ENCODE measurements around the gene TARBP1.
A peak's percentile ranks its signal among the peaks of the same experiment; 100 is the strongest.

TARBP1 gene

DNA sequence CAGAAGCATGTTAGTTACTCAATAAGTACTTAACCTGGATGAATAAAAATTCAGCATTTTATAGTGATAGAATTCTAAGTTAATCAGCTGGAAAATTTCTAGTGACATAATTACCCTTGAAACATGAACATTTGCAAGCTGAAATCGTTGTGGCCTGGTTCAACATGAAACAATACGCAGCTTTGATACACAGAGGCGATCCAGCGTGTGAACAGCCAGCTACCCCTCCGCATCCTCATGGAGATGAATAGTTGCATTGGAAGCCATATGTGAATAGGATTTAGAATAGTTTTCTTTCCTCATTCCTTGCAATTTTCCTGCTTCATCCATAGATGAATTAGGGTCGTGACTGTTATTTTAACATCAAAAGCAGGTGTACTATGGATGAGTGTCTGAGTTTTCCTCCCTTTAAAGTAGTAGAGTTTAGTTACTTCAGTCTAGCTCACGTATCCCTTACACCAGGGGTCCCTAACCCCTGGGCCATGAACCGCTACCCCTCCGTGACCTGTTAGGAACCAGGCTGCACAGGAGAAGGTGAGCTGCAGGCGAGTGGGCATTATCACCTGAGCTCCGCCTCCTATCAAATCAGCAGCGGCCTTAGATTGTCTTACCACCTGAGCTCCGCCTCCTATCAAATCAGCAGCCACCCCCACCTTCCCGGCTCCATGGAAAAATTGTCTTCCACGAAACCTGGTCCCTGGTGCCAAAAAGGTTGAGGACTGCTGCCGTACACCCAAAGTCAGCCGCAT is 6.2 kb upstream of the TARBP1 start:
- no peak for DNase-seq (ENCODE audit: low spot score)

DNA sequence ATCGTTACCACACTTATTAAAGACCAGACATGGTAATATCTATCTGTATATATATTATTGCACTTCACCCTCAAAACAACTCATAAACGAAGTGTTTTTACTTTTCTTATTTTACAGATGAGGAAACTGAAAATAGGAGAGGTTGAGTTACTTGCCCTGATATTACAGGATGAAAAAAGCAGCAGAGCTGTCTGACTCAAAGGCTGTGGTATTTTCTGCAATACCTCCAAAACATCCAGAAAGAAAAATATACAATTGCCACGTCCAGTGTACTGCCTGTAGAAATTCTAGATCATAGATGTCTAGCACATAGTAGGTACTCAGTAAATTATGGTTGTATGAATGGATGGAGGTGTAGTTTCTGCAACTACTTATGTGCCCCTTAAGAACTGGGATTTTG is 5.2 kb upstream of the TARBP1 start:
- no peak for DNase-seq (ENCODE audit: low spot score)

DNA sequence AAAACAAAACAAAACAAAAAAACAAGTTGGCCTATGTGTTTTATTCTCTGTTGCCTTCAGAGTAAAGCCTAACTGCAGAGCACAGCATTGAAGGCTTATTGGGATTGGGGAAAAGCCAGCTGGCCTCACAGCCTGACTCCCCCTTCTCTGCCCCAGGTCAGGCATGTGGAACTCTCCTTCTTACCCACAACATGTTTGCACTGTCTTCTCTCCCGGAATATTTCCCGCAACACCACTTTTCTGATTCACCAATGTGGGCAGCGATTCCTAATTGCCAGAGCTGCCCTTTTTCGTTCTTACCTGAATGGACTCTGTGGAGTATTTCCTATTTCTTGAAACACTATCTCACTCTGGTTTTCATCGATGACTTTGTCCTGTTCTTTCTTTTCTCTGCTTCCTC is 2.8 kb upstream of the TARBP1 start:
- DNase-seq (ENCODE audit: low spot score), result no peak

DNA sequence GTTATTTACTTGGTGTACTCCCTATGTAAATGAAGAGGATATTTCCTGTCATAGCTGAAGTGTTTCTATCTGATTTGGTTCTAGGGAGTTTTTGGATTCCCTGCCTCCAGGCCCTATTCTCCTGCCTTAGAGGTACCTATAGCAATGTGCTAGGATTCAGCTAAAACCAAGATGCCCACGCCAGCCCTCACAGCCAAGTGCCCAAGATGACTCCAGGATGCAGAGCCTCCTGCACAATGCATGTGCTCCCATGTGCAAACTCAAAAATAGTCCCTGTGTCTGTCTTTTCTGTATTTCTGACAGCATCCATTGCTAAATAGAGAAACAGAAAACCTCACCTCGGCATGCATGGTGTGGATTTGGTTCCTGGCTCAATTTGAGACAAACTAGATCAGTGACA is 887 bp upstream of the TARBP1 start:
- no peak for DNase-seq (ENCODE audit: low spot score)

DNA sequence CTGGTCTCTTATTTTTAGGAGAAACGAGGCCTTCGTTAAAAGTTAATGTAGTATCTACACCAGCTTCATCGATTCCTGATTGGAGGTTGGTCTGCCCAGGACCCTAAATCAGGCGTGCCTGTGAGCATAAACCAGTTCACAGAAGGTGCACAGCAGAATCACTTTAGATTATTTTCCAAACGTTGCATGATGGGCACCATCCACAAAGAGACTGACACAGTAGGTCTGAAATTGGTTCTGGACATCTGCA is 256 bp upstream of the TARBP1 start:
- DNase-seq (ENCODE audit: low spot score), result no peak

DNA sequence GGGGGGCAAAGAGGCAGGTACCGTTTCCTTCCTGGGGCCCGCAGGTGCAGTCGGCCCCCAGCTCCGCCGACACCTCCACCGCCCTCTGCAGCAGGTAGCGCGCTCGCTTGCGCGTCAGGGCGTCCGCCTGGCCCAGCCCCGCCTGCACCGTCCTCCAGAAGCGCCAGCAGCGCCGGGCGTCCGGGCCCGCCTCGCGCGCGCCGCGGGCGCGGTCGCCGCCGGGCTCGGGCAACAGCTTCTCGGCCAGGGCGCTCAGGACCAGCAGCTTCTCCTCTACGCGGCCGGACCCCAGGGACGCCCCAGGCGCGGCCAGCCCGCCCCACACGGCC is 863 bp downstream of the TARBP1 start:
- peak; percentile 49 for DNase-seq (ENCODE audit: low spot score)

DNA sequence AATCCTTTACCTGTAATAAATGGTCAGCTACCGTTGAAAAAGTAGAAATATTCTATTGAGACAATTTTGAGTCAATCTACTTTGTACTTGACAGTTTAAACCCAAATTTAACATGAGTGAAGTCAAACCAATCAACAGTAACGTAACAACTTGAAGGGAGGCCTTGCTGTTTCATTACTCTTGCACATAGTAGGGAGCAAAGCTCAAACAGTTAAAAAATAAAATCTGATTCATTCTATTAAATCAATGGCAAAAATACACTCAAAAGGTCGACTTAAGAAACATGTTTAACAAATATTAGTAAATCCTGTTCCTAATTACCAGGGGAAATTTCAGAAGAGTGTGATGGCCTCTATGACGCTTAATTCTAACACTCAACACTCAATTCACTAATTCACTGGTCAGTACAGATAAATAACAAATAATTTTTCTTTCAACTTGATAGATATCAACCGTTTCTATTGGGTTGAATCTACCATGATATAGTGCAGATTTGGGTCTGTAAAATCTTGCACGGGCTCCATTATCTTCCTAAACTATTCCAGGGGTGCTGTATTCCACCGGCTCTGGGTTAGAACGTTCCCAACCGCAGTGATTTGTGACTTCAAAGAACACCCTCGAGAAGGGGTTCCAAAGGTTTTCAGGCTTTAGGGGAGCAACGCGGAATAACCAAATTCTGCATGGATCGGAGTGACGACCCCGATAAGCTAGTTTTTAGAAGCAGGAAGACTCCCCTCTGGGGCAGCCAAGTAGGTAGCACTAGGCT is 1.4 kb downstream of the TARBP1 start:
- DNase-seq (ENCODE audit: low spot score), result no peak

DNA sequence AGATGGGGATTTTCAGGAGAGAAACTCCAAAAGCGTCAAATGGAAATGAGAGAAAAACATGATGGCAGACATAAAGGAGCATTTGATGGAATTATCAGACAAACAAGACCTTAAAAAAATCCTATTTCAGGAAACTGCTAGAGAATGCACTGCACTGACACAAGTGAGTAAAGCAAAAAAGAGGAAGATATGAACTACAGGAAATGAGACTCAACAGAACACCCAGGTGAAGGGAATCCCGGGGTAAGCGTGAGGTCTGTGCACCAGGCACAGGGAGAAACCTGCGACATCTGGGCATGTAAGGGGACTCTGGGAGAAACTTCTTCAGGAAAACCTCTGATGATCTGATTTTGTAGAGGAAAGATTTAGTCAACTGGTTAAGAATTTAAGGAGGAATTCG is 2.8 kb downstream of the TARBP1 start:
- DNase-seq (ENCODE audit: low spot score), result no peak

DNA sequence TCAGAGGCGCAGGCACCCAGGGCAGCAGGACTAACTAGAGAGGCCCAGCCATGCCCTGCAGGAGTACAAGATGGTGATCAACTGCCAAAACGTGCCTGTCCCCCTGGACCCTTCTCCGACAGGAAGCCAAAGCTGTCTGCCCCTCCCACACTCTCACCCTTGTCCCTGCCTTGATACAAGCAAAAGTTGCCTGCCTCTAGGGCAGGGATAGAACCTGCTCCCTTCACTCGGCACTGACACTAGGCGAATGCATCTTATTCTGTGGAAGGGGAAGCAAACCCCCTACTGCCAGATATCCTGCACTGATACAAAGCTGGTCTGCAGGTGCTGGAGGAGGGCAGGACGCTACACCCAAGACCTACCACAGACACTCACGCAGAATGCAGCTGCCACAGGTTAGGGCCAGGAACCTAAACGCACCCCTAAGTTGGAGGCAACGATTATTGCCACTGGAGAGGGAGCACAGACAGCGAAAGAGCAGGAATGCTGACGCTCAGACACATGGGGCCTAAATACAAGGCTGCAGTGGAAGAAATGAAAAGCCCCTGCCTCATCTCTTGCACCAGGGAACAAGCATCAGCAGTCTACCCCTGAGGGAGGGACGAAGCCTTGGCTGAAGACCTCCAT is 3.7 kb downstream of the TARBP1 start:
- DNase-seq (ENCODE audit: low spot score), result no peak

- DNase-seq (ENCODE audit: low spot score), result no peak
These were observed 4.6 kb downstream of the TARBP1 start for GRCh38 chr1:234474375-234474774.

DNA sequence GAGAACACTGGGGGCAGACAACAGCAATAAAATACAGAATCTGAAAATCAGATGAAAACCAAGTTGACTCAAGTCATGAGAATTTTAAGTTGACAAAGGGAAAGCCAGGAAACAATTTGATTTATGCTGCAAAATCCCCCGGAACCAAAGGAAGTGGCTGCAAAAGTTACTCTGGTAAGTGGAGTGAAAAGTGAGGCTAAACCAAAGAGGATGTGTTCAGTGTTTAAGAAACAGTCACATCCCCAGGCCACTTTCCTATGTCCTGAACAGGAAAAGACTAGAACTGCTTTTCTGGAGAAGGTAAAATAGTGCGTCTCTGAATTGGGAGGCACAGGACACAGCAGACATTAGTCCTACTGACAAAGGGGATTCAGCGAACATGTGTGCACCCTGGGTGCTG is 5.9 kb downstream of the TARBP1 start:
- DNase-seq (ENCODE audit: low spot score), result no peak

GRCh38 chr1:234469376-234469775 is 9.6 kb downstream of the TARBP1 start:
- no peak for DNase-seq (ENCODE audit: low spot score)

DNA sequence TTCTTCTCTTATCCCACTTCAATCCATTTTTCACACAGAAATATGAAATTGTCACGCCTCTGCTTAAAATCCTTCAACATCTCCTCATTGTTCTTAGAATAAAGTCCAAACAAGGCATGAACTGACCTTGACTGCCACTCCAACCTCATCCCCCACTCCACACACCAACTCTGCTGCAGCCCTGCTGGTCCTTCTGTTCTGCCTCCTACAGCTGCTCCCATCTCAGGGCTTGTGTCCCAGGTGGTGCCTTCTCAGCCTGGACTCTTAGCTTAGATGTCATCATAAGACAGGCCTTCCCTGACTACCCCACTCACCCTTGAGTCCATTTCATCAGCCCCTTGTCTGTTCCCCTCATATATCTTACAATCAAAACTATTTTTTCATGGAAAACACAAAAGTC is 10.4 kb downstream of the TARBP1 start:
- no peak for DNase-seq (ENCODE audit: low spot score)

DNA sequence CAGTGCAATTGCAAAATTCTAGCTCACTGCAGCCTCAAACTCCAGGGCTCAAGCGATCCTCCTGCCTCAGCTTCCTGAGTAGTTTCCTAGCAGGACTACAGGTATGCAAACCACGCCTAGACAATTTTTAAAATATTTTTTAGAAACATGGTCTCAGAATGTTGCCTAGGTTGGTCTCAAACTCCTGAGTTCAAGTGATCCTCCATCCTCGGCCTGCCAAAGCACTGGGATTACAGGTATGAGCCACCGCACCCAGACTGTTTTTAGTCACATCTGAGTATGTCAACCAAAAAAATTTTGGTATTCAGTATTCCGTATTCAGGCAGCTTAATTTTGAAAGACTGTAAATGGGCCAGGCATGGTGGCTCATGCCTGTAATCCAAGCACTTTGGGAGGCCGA is 11.2 kb downstream of the TARBP1 start:
- DNase-seq (ENCODE audit: low spot score), result no peak

GRCh38 chr1:234466945-234467344 is 12.0 kb downstream of the TARBP1 start:
- DNase-seq (ENCODE audit: low spot score), result no peak

DNA sequence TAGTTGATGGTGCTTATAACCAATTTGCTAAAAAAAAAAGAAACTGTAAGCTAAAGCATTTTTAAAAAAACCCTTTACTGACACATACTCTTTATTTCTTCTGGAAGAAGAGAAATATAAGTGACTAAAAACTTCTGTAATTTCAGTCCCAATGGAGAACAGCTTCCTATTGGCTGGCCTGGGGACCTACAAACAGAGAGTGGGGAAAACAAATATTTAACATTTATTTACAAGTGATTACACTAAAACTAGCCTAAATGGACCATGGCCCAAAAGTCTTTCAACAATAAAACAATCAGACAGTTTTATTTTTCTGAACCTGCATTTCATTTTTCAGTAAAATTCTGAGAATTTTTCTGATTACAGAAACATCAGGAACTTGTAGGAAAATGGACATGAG is 15.2 kb downstream of the TARBP1 start:
- no peak for DNase-seq (ENCODE audit: low spot score)

DNA sequence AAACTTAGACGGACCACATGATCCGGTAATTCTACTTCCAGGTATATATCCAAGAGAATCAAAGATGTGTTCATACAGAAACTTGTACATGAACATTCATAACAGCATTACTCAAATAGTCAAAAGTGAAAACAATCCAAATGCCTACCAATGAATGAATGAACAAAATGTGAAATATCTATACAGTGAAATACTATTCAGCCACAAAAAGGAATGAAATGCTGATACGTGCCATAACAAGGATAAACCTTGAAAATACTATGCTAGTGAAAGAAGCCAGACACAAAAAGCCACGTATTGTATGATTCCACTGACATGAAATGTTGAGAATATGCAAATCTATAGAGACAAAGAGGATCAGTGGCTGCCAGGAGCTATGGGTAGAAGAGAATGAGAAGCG is 18.3 kb downstream of the TARBP1 start:
- DNase-seq (ENCODE audit: low spot score), result no peak

- no peak for DNase-seq (ENCODE audit: low spot score)
These were observed 20.5 kb downstream of the TARBP1 start for GRCh38 chr1:234458352-234459017.

DNA sequence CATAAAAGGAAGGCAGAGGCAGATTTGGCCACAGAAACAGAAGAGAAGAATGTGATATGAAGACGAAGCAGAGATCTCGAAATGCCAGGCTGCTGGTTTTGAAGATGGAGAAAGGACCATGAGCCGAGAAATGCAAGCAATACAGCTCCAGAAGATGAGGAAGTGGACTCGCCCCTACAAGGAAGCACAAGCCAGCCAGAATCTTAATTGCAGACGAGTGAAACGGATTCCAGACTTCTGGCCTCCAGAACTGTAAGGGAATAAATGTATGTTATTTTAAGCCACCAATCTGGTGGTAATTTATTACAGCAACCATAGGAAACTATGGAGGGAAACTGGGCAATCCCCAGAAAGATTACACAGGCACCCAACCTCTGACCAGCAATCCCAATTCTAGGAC is 24.1 kb downstream of the TARBP1 start:
- no peak for DNase-seq (ENCODE audit: low spot score)

- DNase-seq (ENCODE audit: low spot score), result no peak
These were observed 26.5 kb downstream of the TARBP1 start for GRCh38 chr1:234452406-234452965.

GRCh38 chr1:234440348-234440747 is 38.6 kb downstream of the TARBP1 start:
- DNase-seq (ENCODE audit: low spot score), result no peak

DNA sequence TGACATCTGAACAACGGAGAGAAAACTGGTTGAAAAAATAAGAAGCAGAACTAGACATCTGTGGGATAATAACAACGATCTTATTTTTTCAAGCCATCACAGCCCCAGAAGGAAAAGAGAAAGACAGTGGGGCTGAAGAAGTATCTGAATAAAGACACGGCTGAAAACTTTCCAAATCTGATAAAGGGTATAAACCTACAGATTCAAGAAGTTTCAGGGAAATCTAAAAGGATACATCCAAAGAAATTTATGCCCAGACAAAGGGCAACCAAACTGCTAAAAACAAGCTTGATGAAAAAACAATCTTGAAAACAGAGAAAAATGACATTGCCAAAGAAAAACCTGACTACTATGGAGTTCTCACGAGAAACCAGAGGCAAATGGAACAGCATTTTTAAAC is 40.4 kb downstream of the TARBP1 start:
- no peak for DNase-seq (ENCODE audit: low spot score)
